NB4 (cell line): ENCODE data around the gene CYTH3.

Experiments used
- CTCF ChIP-seq: IDR thresholded peaks from one replicate; pipeline ENCODE4 v1.5.1; 2012; ENCODE audit warnings: low read depth, low read length
- MAX ChIP-seq: IDR thresholded peaks from 2 replicates; pipeline ENCODE4 v1.6.1; 2011; ENCODE audit warnings: low read depth, low read length
- POLR2A ChIP-seq: IDR thresholded peaks from 2 replicates; pipeline ENCODE4 v1.6.1; 2011; ENCODE audit warnings: mild to moderate bottlenecking; ENCODE audit not compliant: insufficient read length; ENCODE audit errors: extremely low read depth

GRCh38 chr7:6155596-6155995 is 116.8 kb downstream of the CYTH3 start:
- TF ChIP-seq CTCF (no peak), MAX (no peak), POLR2A (no peak)
